ENCODE data around the gene PMPCB. TPM values are rescaled to one million over a fixed set of nuclear protein-coding genes. Genes with fewer than 3 reads are reported as not detected.

PMPCB gene
- total and polyA plus RNA-seq, 10 of the 15 experiments (the other 5 are each of a cell fraction or from before 2014, with no cell fraction given), result 70.3 to 163 (median 102) TPM

GRCh38 chr7:103347507-103348267, 50.5 kb downstream of the PMPCB start, which contains the start of gene PSMC2 (continued):
- TF ChIP-seq SMARCA5 (IDR thresholded peaks at IDR 0.05) (no peak), ELK1 (IDR thresholded peaks at IDR 0.05; ENCODE audit: low read depth, low read length) (peak; percentile 89), ZNF24 (IDR thresholded peaks at IDR 0.05) (peak; percentile 66; the same call in 1 of the 2 replicates), SKIL (IDR thresholded peaks at IDR 0.05; ENCODE audit: low read depth, poor library complexity, severe bottlenecking) (peak; percentile 52), STAT3 (IDR thresholded peaks at IDR 0.05; ENCODE audit: low read depth, low read length) (no peak), NFXL1 (IDR thresholded peaks at IDR 0.05; ENCODE audit: borderline replicate concordance) (no peak), RELB (IDR thresholded peaks at IDR 0.05; ENCODE audit: low read depth) (peak; percentile 89), POLR2A (IDR thresholded peaks at IDR 0.05; ENCODE audit: low read depth, low read length) (peak; percentile 79), SUPT20H (IDR thresholded peaks at IDR 0.05; ENCODE audit: borderline replicate concordance, control insufficient read depth, low read depth, low read length) (no peak), SMAD1 (IDR thresholded peaks at IDR 0.05; ENCODE audit: low read depth, partially characterized antibody) (no peak), NFIC (IDR thresholded peaks at IDR 0.05; ENCODE audit: low read depth, low read length) (peak; percentile 37; the same call in 1 of the 2 replicates), GABPA (IDR thresholded peaks at IDR 0.05; ENCODE audit: low read depth) (peak; percentile 99), RB1 (IDR thresholded peaks at IDR 0.05; ENCODE audit: borderline replicate concordance) (peak; percentile 55; the same call in 1 of the 2 replicates), E2F8 (IDR thresholded peaks at IDR 0.05; ENCODE audit: low read depth, partially characterized antibody) (peak; percentile 85), MXI1 (IDR thresholded peaks at IDR 0.05; ENCODE audit: low read depth, low read length) (peak; percentile 65)
- TF ChIP-seq, protein P1, sequence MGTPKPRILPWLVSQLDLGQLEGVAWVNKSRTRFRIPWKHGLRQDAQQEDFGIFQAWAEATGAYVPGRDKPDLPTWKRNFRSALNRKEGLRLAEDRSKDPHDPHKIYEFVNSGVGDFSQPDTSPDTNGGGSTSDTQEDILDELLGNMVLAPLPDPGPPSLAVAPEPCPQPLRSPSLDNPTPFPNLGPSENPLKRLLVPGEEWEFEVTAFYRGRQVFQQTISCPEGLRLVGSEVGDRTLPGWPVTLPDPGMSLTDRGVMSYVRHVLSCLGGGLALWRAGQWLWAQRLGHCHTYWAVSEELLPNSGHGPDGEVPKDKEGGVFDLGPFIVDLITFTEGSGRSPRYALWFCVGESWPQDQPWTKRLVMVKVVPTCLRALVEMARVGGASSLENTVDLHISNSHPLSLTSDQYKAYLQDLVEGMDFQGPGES (IDR thresholded peaks at IDR 0.05), result no peak
- TF ChIP-seq, protein P2, sequence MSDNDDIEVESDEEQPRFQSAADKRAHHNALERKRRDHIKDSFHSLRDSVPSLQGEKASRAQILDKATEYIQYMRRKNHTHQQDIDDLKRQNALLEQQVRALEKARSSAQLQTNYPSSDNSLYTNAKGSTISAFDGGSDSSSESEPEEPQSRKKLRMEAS (IDR thresholded peaks at IDR 0.05; ENCODE audit: low read depth, low read length), result peak; percentile 45; the same call in 1 of the 2 replicates

Measured in GM12878 (cell line).